Glomerular visceral epithelial cell (primary cell): Measurements from ENCODE around the gene LHX5.

Source experiments
- DNase-seq: peaks from one replicate; pipeline ENCODE4 v3.0.0-alpha.2; 2016; ENCODE audit errors: extremely low spot score

Gene LHX5

DNA sequence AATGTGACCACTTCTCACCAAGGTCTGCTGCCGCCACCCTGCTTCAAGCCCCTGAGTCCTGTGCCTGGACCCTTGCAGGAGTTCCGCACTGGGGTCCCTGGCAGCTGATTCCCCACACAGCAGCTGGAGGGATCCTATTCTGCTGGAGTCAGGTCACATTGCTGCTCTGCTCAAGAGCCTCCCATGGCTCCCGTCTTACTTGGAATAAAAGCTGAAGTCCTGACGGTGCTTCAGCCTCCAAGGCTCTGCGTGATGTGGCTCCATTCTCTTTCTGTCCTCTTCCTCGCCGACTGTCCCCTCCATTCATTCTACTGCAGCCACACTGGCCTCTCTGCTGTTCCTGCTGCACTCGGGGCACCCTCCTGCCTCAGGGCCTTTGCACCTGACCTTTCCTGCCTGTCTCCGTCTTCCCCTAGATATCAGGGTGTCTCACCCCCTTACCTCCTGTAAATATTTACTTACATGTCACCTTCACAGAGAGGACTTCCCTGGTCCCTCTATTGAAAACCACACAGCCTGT lies 57.1 kb downstream of the LHX5 start:
- no peak for DNase-seq

DNA sequence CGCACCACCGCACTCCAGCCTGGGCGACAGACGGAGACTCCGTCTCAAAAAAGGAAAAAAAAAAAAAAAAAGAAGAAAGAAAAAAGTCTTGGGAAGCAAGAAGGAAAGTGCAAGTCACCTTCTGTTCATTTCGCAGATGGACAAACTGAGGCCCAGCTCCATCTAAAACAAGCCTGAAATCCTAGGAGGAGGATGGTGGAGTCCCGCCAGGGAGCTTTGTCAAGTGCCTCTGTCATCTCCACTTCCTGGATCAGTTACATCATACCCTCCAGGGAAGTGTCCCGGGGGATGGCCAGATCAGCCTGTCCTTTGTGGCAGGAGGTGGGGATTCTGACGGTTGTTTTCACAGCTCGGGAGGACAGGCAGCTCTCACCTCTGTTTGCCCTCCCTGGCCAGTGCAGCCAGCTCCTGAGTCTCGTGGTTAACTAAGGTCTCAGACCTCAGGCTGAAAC lies 58.2 kb downstream of the LHX5 start:
- DNase-seq: no peak
